ENCODE measurements around the gene CHST9. TPM values are rescaled to one million over a fixed set of nuclear protein-coding genes. Genes with fewer than 3 reads are reported as not detected.

CHST9 gene
- polyA plus RNA-seq, 2 of the 4 experiments (the other 2 are of a cell fraction) = 0.06 TPM; not detected in 1

- Histone ChIP-seq H3K9me3 (no peaks in the 10 kb centered on the region), H3K4me3 (no peak overlapping the region), H3K4me1 (no peaks in the 10 kb centered on the region), H3K27ac (no peak overlapping the region), H3K4me2 (no peak overlapping the region)
- DNase-seq (ENCODE audit: low read depth in 1 of 2, low spot score in 1 of 2) (no peak), FAIRE-seq (no peak), ATAC-seq (no peak)
- CTCF ChIA-PET = no interaction called here
- POLR2A ChIA-PET = no interaction called here
- TF ChIP-seq CHD4 (IDR thresholded peaks at IDR 0.05; ENCODE audit: borderline replicate concordance) (no peak), BHLHE40 (IDR thresholded peaks at IDR 0.05; ENCODE audit: low read depth, low read length) (no peak), TFCP2L1 (CRISPR knock-in tag; IDR thresholded peaks at IDR 0.05) (no peak)
- 71% methylated on average over 4 of the region's 4 CpGs for WGBS (ENCODE audit: missing lambda C conversion rate)
Measured at GRCh38 chr18:26888259-26888658, 296.8 kb downstream of the CHST9 start.

- TF ChIP-seq JUN (IDR thresholded peaks at IDR 0.05) (no peak), FOSB (CRISPR knock-in tag; IDR thresholded peaks at IDR 0.05) (no peak), POLR2A (IDR thresholded peaks at IDR 0.05; ENCODE audit: low read length) (no peak), HOXB13 (CRISPR knock-in tag; IDR thresholded peaks at IDR 0.05; ENCODE audit: low read depth) (no peak), PBX3 (IDR thresholded peaks at IDR 0.05) (no peak), CEBPB (IDR thresholded peaks at IDR 0.05) (no peak), HDAC2 (IDR thresholded peaks at IDR 0.05) (no peak), JUNB (IDR thresholded peaks at IDR 0.05) (no peak), HEYL (CRISPR knock-in tag; IDR thresholded peaks at IDR 0.05) (no peak), CHD2 (IDR thresholded peaks at IDR 0.05; ENCODE audit: low read length, partially characterized antibody) (no peak), NPAS2 (CRISPR knock-in tag; IDR thresholded peaks at IDR 0.05; ENCODE audit: borderline replicate concordance) (no peak), RNF2 (IDR thresholded peaks at IDR 0.05; ENCODE audit: borderline replicate concordance, low read depth) (no peak), MYC (IDR thresholded peaks at IDR 0.05; ENCODE audit: borderline replicate concordance, low read length) (no peak), FOSL2 (IDR thresholded peaks at IDR 0.05) (no peak), FOSL2 (CRISPR knock-in tag; IDR thresholded peaks at IDR 0.05) (no peak), ZFP36 (IDR thresholded peaks at IDR 0.05; ENCODE audit: borderline replicate concordance, partially characterized antibody) (no peak), FOXS1 (CRISPR knock-in tag; IDR thresholded peaks at IDR 0.05) (no peak)
- ATAC-seq = no peak
Measured at GRCh38 chr18:26875040-26875654, 310.0 kb downstream of the CHST9 start.

GRCh38 chr18:26874283-26874682 lies 310.8 kb downstream of the CHST9 start:
- FAIRE-seq = no peak
- POLR2A ChIA-PET = no interaction called here
- H3K4me3 ChIP-seq = no peak overlapping the region

More at GRCh38 chr18:26875040-26875654, 310.0 kb downstream of the CHST9 start:
- FAIRE-seq (no peak), DNase-seq (ENCODE audit: low read depth in 1 of 2, low spot score in 1 of 2) (no peak)
- 33% methylated on average over 2 of the region's 2 CpGs for WGBS (ENCODE audit: missing lambda C conversion rate)
- H3K4me3 ChIP-seq = no peak overlapping the region
- peaks cover 5% of the 10 kb centered on the region for H3K4me1 ChIP-seq
- H3K27ac ChIP-seq = no peak overlapping the region
- no peaks in the 10 kb centered on the region for H3K9me3 ChIP-seq
- H3K4me2 ChIP-seq = peak overlapping the region; percentile 17; the same call in 1 of the 3 replicates
- CTCF ChIA-PET = no interaction called here
- POLR2A ChIA-PET = no interaction called here

More at GRCh38 chr18:26874283-26874682, 310.8 kb downstream of the CHST9 start:
- Histone ChIP-seq H3K4me2 (no peak overlapping the region), H3K4me1 (peaks cover 5% of the 10 kb centered on the region), H3K27ac (no peak overlapping the region), H3K9me3 (no peaks in the 10 kb centered on the region)
- ATAC-seq = no peak
- TF ChIP-seq CHD4 (IDR thresholded peaks at IDR 0.05; ENCODE audit: borderline replicate concordance) (no peak), CBX2 (IDR thresholded peaks at IDR 0.05; ENCODE audit: borderline replicate concordance, low read depth) (no peak), HDAC2 (IDR thresholded peaks at IDR 0.05) (no peak), POLR2A (IDR thresholded peaks at IDR 0.05; ENCODE audit: low read length) (no peak), MAFK (IDR thresholded peaks at IDR 0.05; ENCODE audit: partially characterized antibody) (no peak), HES2 (IDR thresholded peaks at IDR 0.05) (no peak), FOSL2 (IDR thresholded peaks at IDR 0.05) (no peak), FOSL2 (CRISPR knock-in tag; IDR thresholded peaks at IDR 0.05) (no peak), SMC3 (IDR thresholded peaks at IDR 0.05) (no peak), E2F6 (IDR thresholded peaks at IDR 0.05; ENCODE audit: borderline replicate concordance, low read depth) (no peak), JUN (IDR thresholded peaks at IDR 0.05) (no peak), ZC3H11A (IDR thresholded peaks at IDR 0.05) (no peak), PHF8 (IDR thresholded peaks at IDR 0.05; ENCODE audit: borderline replicate concordance, low read depth) (no peak), EP300 (IDR thresholded peaks at IDR 0.05) (no peak), CBX8 (IDR thresholded peaks at IDR 0.05) (no peak), PBX3 (IDR thresholded peaks at IDR 0.05) (no peak), NR3C1 (IDR thresholded peaks at IDR 0.05) (no peak), KDM5A (IDR thresholded peaks at IDR 0.05) (no peak), HOXA7 (CRISPR knock-in tag; IDR thresholded peaks at IDR 0.05) (no peak), BHLHE40 (IDR thresholded peaks at IDR 0.05; ENCODE audit: low read depth, low read length) (no peak), SREBF2 (IDR thresholded peaks at IDR 0.05) (no peak)
- no peak for DNase-seq (ENCODE audit: low read depth in 1 of 2, low spot score in 1 of 2)
- CTCF ChIA-PET = no interaction called here

All from A549 (cell line).